ENCODE measurements around the gene KRT84.

GRCh38 chr12:52423035-52423434 lies 37.6 kb upstream of the KRT84 start:
- TF ChIP-seq POLR2A (IDR thresholded peaks at IDR 0.05) (no peak), POLR2AphosphoS5 (IDR thresholded peaks at IDR 0.05) (no peak)

Measured in stomach (tissue), 4 donors.